GM18519 (cell line): Measurements from ENCODE around the gene COL6A5.
"Not testable (repeated sequence)": the region's sequence is repeated elsewhere in the genome, so short reads cannot be mapped to it uniquely, and the experiment has no call there.

Experiments
- ATAC-seq: cut with Tn5 transposase; IDR thresholded peaks from one replicate; pipeline ENCODE4 v1.9.1; 2021; ENCODE audit warnings: mild to moderate bottlenecking, moderate library complexity; ENCODE audit not compliant: unreplicated experiment, low FRiP score

Gene COL6A5

DNA sequence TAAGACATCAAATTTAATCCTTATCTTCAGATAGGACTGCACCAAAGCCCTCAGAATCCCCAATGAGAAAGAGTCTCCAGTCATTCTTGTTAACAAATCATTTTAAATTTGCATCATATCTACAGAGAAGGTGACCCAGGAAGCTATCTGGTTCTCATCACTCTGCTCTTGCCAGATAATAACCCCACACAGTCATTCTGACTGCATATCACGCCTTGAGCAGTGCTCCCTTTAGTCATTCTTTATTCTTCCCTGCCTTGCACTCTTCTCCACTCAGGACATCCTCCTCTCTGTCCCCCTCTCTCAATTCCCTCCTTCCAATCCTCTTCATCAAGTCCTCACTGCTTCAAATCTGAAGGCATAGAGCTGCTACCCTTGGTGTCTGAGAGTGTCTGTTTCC lies 87.8 kb downstream of the COL6A5 start:
- ATAC-seq: no peak

DNA sequence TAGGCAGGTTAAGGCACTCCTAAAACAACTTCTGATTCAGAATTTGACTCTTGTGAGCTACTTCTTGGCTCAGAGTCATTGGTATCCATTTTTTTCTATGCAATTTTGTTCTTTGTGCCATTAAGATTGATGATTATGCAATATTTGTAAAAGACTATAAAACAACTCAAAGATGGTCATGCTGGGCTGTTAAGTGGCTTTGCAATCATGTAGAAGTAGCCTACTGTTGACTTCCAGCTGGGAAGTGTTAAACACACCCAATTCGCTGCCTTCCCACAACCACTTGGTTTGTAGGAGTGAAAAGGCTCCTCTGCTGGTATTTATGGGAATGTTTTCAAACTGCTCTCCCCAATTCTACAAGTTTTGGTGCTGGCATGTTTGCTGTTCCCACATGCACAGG lies 96.8 kb downstream of the COL6A5 start:
- ATAC-seq: no peak

DNA sequence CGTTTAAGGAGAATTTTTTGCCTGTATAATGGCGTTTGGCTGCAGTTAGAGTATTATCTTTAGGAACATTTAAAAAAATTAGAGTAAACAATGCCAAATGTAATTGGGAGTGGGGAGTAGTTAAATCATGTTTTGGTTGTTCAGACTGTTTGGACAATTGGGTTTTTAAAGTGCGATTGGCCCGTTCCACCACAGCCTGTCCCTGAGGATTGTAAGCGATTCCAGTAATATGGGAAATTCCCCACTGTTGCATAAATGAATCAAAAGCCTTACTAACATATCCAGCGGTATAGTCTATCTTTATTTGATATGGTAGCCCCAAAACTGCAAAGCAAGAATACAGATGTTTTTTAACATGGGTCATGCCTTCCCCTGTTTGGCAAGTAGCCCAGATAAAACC lies 101.4 kb downstream of the COL6A5 start:
- not testable (repeated sequence) for ATAC-seq

DNA sequence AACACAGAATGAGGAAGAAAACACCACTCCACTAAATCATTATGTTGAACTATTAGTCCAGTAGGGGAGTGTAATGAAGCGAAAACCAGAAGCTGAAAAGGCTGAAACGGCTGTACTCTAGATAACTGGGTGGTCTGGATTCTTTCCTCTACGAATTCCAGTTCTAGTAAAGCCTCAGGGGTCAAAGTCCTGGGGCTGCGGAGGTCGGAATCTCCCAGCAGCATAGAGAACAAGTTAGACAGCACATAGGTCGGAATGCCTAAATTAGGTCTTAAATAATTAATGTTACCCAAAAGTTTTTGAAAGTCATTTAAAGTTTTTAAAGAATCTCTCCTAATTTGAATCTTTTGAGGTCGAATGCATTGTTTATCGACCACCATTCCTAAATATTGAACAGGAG lies 102.7 kb downstream of the COL6A5 start:
- ATAC-seq: not testable (repeated sequence)

DNA sequence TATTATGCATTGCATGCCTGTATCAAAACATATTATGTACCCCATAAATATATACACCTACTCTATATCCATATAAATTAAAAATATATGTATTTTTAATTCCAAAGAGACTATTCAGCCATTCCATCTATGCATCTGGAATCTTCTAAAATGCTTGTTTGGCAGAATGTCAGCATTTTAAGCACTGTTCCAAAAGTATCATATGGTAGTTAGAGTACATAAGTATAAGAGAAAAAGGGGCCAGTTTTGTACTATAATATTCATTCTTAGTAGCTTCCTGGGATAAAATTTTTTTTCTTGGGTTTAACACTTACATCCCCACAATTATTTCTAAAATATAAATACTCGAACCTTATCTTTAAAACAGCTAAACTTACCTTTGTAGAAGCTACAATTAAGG lies 111.1 kb downstream of the COL6A5 start:
- ATAC-seq: no peak

DNA sequence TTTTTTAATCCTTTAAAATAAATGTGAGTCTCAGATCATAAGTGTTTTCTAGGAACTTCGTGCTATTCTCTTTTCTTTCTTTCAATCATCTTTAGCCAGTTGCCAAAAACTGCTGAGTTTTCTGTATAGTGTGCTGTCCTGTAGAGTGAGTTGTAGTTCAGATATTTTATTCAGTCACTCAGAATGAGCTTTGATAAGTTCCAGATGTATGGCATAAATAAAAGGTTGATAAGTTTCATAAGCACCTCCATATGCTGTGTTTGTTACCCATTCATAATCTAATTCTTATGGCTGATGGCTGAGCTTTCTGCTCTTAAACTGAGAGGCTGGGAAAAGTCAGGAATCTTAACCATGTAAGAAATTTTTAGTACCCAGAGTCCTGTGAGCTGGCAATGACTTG lies 112.2 kb downstream of the COL6A5 start:
- ATAC-seq: no peak

GRCh38 chr3:130459944-130460343 lies 114.5 kb downstream of the COL6A5 start:
- no peak for ATAC-seq

GRCh38 chr3:130462089-130462488 lies 116.6 kb downstream of the COL6A5 start:
- no peak for ATAC-seq

- no peak for ATAC-seq
Measured at GRCh38 chr3:130463221-130463620, 117.7 kb downstream of the COL6A5 start.

DNA sequence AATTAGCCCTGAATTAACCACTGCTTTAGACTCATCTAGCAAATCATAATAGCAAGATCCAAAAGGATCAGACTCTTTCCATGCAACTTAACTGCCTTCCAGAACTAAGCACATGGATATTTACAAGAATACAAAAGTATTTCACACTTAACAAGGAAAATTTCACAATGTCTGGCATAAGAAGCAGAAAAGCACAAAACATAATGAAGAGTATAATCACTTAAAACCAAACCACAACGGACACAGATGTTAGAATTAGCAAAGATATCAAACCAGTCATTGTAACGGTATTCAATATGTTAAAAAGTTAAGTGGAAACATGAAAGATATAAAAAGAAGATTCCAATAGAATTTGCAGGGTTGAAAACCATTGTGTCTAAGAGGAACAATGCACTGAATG lies 120.0 kb downstream of the COL6A5 start:
- no peak for ATAC-seq

- no peak for ATAC-seq
Measured at GRCh38 chr3:130468311-130468710, 122.8 kb downstream of the COL6A5 start.

GRCh38 chr3:130470126-130470525 lies 124.7 kb downstream of the COL6A5 start:
- no peak for ATAC-seq

DNA sequence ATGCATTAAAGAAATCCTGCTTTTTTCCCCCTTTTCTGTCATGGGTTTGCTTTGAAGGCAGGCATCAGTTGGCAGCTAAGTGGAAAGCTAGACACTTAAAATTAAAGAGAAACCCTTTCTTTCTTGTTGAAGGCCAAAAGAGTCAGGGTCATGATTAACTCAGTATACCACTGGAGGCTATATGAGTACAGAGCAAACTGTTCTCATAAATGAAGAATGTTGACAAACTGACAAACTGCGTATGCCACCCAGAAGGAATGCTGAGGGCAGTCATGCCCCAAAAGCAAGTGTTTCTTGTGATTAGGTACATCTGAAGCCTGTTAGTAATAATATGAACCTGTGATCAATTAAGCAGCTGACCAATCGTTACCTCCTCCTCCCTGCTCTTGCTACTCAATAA lies 127.9 kb downstream of the COL6A5 start:
- no peak for ATAC-seq

DNA sequence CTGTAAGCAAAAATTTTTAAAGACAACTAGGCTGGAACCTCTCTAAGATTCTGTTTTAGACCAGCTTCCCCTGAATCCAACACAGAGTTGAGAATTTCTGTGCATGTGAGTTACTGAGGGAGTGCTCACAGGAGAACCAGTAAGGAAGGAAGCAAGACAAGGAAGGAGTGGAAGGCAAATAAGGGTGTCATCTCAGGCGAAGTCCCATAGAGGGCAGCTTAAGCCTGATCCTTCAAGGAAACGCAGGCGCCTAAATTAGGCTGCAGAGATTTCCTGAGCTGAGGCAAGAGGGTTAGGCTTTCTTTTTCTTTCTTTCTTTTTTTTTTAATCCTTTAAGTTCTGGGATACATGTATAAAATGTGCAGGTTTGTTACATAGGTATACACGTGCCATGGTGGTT lies 135.3 kb downstream of the COL6A5 start:
- ATAC-seq: no peak

DNA sequence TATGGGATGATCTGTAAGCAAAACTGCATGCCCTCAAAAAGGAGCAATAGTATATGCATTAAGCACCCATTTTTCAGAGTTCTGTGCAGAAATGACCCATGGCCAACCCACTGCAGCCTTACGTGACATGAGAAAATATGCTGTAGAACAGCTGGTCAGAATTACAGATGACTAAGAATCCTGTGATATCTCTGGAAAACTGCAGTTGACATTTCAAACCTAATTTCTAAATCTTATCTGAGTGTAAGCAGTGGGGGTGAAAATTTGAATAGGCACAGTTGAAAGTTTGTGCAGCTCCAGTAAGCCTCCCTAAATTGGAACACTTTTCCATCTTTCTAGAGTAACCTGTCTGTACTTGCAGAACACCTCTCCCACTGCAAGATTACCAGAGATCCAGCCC lies 142.8 kb downstream of the COL6A5 start:
- ATAC-seq: no peak

GRCh38 chr3:130488769-130489450 lies 143.4 kb downstream of the COL6A5 start:
- no peak for ATAC-seq

DNA sequence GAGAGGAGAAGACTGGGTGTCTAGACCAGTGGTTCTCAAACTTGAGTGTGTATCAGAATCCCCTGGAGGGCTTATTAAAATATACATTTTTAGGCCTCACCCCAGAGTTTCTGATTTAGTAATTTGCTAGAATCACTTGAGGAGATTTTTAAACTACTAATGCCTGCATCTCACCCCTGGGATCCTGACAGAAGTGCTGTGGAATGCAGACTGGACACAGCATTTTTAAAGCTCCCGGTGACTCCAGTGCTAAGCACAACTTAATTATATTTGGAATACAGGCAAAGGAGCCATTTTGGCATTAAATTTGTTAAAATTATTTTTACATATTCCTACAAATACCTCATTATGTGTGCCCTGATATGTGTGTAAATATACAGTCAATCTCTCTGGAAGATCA lies 144.8 kb downstream of the COL6A5 start:
- ATAC-seq: no peak

GRCh38 chr3:130491431-130491830 lies 146.0 kb downstream of the COL6A5 start:
- ATAC-seq: no peak

- no peak for ATAC-seq
Measured at GRCh38 chr3:130504701-130505100, 159.2 kb downstream of the COL6A5 start.

- ATAC-seq: no peak
Measured at GRCh38 chr3:130506031-130506430, 160.6 kb downstream of the COL6A5 start.

- ATAC-seq: no peak
Measured at GRCh38 chr3:130507746-130508145, 162.3 kb downstream of the COL6A5 start.

- ATAC-seq: no peak
Measured at GRCh38 chr3:130509008-130509407, 163.5 kb downstream of the COL6A5 start.

DNA sequence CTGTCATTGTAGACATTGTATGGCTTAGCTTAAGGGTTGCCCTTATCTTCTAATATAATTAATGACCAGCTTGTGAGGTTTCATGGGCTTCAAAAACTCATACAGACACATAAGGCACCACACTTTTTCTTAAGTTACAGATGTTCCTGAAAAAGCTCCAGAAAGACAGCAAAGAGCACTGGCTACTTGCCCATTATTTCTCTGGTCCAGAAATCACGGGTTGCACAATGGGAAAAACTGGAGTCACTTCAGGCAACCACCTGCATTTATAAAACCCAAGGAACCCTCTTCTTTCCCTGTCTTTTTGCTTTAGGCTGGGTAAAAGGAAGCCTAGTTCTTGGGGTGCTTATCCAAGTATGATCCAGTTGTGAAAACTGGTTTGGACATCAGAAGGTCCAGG lies 169.2 kb downstream of the COL6A5 start:
- no peak for ATAC-seq
